Activated gamma-delta T cell treated with Interleukin-2 at 50 U/mL for 16 hours (primary cell): Measurements from ENCODE around the gene TMEM127.
"Not testable (repeated sequence)": the region's sequence is repeated elsewhere in the genome, so short reads cannot be mapped to it uniquely, and the experiment has no call there.

Experiments
- DNase-seq: peaks from one replicate; pipeline ENCODE4 v3.0.0-alpha.2; 2020

Gene TMEM127

GRCh38 chr2:96265840-96266679 lies at the start of gene TMEM127, which contains the start of gene CIAO1:
TMEM127 (minus strand) TSS chr2:96265997; CDS start chr2:96265381, 616 bp downstream.
CIAO1 (plus strand) TSS chr2:96266225; CDS start chr2:96266351, 126 bp downstream.
- peak; percentile 97 for DNase-seq

DNA sequence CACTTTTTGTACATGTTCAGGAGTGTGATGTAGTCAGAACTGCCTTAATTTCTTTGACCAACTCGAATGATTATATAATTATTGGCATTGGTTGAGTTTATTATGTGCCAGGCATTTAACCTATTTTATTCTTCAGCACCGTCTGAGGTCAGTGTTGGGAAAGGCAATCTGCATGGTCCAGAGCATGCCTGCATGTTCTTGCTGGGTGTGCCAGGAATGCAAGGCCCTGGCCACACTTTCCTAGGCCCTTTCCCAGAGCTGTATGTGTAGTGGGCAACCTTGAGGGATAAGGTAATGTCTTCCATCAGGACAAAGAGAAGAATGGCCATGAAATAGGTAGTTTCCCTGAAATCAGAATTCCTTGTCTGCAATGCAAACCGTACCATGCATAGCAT lies 49.2 kb upstream of the TMEM127 start:
- DNase-seq, result no peak

DNA sequence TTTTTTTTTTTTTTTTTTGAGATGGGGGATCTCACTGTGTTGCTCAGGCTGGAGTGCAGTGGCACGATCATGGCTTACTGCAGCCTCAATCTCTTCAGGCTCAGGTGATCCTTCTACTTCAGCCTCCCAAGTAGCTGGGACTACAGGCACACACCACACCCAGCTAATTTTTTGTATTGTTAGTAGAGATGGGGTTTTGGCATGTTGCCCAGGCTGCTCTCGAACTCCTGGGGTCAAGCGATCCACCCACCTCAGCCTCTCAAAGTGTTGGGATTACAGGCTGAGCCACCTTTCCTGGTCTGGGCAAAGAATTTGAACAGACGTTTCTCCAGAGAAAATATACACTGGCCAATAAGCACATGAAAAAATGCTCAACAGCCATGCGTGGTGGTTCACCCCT lies 42.5 kb upstream of the TMEM127 start:
- no peak for DNase-seq

DNA sequence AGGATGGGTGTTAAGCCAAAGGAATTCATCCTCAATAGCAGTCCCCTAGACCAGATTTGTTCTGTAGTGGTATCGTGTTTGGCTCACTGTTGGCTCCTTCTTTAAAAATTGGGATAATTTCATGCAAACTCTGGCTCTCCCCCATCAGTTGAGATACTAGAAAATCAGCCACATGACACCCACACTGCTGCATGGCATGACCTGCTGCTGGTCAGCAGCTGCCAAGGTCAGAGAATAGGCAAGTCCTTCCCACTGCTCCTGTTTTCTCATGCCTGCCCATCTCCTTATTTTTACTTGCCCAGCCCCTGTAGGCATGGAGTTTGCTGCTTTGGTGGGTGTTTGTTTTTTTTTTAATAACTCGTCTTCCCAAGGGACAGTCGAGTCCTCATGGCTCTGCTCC lies 40.6 kb upstream of the TMEM127 start:
- DNase-seq, result no peak

- DNase-seq, result no peak
Observed at GRCh38 chr2:96305979-96306308, 40.1 kb upstream of the TMEM127 start.

DNA sequence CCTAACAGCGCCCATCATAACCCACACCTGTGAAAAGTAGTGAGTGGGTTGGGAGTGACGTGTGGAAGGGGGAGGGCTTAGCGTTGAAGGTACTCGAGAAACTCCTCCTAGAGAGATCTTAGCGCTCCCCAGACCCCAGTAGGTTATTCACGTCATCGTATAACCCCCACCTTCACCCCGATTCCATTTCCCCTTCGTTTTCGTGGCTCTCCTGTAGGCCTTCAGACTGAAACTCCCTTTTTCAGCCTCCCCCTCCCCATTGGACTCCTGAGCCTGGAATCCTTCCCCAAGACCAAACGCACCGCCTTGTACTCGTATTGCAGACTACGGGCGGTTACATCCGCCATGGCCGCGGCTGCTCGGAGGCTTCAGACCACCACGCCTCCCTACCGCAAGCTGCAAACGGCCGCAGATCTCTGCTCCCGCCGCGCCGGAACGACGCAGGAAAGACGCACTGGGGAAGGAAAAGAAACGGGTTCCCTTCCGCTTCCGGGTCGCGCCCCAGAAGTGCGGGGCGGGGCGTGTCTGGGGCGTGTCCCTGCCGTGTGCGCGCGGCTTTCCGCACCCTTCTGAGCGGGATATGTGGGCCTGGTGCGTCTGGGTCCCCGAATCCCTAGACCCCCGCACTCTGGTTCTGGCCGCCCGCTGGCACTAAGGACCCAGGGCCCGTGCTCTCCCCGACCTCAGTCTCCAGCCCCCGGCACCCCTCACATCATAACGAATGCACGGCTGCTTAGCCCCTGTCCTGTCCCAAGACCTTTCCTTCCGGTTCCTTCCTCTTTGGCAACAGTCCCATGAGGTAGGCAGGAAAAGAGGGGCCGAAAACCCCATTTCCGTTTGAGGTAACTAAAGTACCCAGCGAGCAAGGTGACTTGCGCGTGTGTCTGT lies 39.5 kb upstream of the TMEM127 start, which contains the start of gene SNRNP200:
Gene SNRNP200, minus strand, starts transcription at position 456 of the 888 bp plus-strand sequence. Its CDS starts 109 bp downstream, at position 347.
- DNase-seq, result peak; percentile 87

GRCh38 chr2:96304606-96305005 lies 38.8 kb upstream of the TMEM127 start:
- no peak for DNase-seq

- no peak for DNase-seq
Observed at GRCh38 chr2:96301865-96302264, 36.1 kb upstream of the TMEM127 start.

DNA sequence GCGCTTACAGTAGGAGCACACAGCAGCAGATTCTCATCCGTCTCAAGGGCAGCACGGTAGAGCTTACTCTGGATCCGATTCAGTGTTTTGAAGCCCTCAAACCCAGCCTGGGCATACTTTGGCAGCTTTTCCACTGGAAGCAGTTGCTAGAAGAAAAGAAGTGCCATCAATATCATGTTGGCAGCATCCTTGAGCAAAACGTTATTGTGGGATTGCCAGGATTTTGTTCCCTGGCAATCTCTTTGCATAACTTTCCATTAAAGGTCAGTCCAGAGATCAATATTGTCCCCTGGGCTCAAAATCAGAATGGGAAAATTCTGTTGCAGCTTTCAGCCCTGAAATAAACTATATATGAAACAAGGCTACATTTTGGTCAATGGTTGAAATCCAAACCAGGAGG lies 31.1 kb upstream of the TMEM127 start:
- DNase-seq, result no peak

DNA sequence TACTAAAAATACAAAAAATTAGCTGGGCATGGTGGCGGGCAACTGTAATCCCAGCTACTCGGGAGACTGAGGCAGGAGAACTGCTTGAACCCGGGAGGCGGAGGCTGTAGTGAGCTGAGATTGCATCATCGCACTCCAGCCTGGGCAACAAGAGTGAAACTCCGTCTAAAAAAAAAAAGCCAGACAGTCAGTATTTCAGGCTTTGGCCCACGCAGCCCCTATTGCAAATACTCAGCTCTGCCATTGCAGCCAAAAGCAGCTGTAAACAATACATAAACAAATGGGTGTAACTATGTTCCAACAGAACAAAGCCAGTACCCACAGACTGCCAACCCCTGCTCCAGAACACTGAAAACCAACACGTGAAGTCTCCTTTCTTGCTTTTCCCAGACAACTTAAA lies 28.5 kb upstream of the TMEM127 start:
- not testable (repeated sequence) for DNase-seq

DNA sequence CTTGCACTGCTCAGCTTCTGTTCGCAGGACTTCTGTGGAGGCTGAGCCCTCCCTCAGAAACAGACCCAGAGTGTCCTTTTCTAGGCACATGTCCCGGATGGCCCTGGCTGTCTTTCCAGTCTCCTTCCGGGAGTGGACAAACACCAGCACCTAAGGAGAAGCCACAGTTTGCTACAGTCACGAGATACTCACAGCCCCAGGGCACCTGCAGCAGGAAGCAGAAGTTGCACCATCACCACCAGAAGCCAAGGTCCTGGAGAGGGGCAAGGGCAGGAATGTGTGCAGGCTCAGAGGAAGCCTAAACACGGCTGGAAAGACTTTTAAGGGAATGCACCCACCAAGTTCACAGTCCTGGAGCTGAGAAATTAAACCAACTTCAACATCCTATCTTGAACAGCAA lies 26.0 kb upstream of the TMEM127 start:
- DNase-seq, result no peak

GRCh38 chr2:96287273-96287856 lies 21.6 kb upstream of the TMEM127 start:
- no peak for DNase-seq

- DNase-seq, result no peak
Observed at GRCh38 chr2:96276787-96277499, 11.1 kb upstream of the TMEM127 start.

GRCh38 chr2:96274355-96275056 lies 8.7 kb upstream of the TMEM127 start:
- DNase-seq, result no peak

DNA sequence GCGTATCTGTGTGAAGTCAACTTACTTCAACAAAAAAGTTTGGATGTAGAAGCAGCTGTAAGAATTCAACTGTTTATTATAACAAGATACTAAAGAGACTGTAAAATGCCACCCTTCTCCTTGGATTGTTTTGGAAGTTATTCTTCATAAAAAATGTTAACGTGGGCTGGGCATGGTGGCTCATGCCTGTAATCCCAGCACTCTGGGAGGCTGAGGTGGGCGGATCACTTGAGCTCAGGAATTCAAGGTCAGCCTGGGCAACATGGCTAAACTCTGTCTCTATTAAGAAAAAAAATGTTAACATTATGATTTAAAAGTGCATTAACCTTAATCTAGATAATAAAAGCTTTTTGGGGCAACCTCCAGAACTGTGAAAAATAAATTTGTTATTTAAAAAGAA lies 8.0 kb upstream of the TMEM127 start:
- no peak for DNase-seq

DNA sequence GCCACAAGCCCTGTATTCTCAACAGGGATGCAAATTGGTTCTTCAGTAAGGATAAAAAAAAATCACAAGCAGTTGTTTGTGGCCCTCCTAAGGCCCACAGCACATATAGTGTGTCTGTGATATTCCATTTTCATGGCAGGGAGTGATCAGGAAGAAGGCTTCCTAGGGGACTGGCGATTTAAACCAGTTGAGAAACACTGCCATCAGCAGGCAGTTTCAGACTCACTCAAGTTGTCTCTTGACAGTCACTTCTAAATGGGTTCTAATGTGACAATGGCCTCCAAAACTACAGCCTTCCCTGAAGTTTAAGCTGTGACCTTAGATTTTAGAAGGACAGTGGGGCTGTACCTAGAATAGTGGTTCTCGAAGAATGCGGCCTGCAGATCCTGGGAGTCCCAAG lies 6.2 kb upstream of the TMEM127 start:
- DNase-seq, result no peak

DNA sequence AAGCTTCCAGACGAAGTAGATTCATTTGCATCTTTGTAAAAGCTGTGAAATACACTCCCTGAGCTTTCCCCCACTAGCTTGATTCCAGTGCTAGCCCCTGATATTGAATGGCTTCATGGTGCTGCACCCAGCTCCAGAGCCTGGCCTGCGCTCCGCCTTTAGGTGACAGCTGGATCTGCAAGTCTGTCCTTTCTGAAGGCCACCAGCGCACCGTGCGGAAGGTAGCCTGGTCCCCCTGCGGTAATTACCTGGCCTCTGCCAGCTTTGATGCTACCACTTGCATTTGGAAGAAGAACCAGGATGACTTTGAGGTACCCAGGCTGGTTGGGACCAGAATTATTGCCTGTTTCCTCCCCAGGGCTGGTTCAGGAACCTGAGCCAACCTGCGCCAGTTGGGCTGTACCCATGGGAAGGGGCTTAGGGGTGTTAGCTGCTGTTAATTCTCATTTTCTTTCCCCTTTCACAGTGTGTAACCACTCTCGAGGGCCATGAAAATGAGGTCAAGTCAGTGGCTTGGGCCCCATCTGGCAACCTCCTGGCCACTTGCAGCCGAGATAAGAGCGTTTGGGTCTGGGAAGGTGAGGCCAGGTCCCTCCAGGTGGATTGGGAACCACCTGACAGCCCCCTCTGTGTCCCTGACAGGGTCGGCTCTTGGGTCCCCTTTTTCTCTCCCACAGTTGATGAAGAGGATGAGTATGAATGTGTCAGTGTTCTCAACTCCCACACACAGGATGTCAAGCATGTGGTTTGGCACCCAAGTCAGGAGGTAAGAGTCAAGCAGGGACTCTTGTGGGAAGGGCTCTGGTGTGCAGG lies 1.6 kb upstream of the TMEM127 start:
- peak; percentile 37 for DNase-seq

DNA sequence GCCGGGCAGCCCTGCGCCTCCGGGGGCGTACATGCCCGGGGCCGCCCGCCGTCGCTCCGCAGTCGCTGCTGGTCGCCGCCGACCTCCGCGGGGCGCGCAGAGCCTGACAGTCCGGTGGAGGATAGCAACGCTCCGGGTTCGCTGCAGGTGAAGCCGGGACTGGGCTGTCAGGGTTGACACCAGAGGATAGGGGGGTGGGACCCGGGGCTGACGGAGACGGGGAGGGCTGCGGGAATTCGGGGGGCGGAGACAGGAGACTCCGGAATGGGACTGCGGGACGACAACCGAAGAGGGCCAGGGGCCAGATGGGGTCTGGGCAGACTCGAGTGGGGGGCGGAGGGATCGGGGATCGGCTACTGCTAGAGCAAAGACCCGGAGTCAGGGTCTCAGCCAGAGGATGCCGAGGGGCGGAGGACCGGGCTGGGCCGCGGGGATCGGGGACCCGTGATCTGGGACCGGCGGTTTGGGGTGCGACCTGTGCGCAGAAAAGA lies 403 bp downstream of the TMEM127 start:
- DNase-seq, result peak; percentile 36

DNA sequence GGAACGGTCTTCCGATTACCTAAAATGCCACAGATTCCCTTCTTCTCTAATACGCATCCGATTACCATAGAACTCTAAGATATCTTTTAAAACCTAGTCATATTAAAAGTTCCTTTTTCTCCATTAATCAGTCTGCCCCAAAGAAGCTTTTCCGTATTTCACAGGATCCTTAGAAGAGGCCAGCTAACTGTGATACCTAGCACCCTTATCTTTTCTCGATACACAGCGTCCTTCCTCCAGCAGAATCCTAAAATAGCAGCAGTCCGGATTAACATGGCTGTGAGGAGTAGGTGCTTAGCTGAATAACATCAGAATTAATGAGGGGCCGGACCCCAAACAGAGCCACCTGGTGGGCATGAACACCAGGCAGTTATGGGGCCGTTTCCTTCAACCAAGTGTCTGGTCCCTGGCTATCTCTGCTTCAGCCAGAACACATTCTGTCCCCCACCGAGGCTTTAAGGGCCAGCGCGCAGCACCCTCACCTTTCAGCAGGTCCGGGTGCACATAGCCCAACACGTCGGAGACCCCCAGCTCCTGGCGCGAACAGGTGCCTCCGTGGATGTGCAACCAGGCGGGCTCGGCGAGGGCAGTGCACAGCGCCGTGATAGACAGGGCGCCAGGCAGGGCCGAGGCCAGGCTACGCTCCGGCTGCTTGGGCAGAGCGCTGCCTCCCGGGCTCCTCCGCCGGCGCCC lies 995 bp downstream of the TMEM127 start:
- DNase-seq, result peak; percentile 36

GRCh38 chr2:96264086-96264485 lies 1.7 kb downstream of the TMEM127 start:
- no peak for DNase-seq
